Smooth muscle cell (in vitro differentiated cells): ENCODE results near the gene PDILT. TPM values are rescaled to one million over a fixed set of nuclear protein-coding genes. Genes with fewer than 3 reads are reported as not detected.

Source experiments
- DNase-seq: peaks from one replicate; lab custom pipeline; 2025; ENCODE audit not compliant: unreplicated experiment; lab: John Stamatoyannopoulos, UW
- H2AFZ ChIP-seq: fragments of 200-600 bp; sonication (generic); 2 replicates; pipeline ENCODE4 v1.6.0; 2016; ENCODE audit warnings: antibody characterized with exemption, low read depth, mild to moderate bottlenecking
- H3F3A ChIP-seq: fragments of 200-600 bp; sonication (generic); 2 replicates; pipeline ENCODE4 v1.6.0; 2017; ENCODE audit warnings: antibody characterized with exemption, low read depth
- H3K27ac ChIP-seq: fragments of 200-600 bp; sonication (generic); 2 replicates; pipeline ENCODE4 v1.5.1; 2016; ENCODE audit warnings: low read depth, mild to moderate bottlenecking
- H3K27me3 ChIP-seq: fragments of 200-600 bp; sonication (generic); 2 replicates; pipeline ENCODE4 v1.6.1; 2016; ENCODE audit warnings: low read depth, mild to moderate bottlenecking
- H3K36me3 ChIP-seq: fragments of 200-600 bp; sonication (generic); 2 replicates; pipeline ENCODE4 v1.5.1; 2016; ENCODE audit warnings: low read depth
- H3K4me1 ChIP-seq: fragments of 200-600 bp; sonication (generic); 2 replicates; pipeline ENCODE4 v1.5.1; 2016; ENCODE audit warnings: low read depth
- H3K4me2 ChIP-seq: fragments of 200-600 bp; sonication (generic); 2 replicates; pipeline ENCODE4 v1.6.0; 2016; ENCODE audit warnings: mild to moderate bottlenecking
- H3K4me3 ChIP-seq: fragments of 200-600 bp; sonication (generic); 2 replicates; pipeline ENCODE4 v1.5.1; 2016; ENCODE audit warnings: mild to moderate bottlenecking
- H3K79me2 ChIP-seq: fragments of 200-600 bp; sonication (generic); 2 replicates; pipeline ENCODE4 v1.6.0; 2016; ENCODE audit warnings: low read depth, mild to moderate bottlenecking
- H3K9ac ChIP-seq: fragments of 200-600 bp; sonication (generic); 2 replicates; pipeline ENCODE4 v1.6.0; 2016; ENCODE audit warnings: low read depth
- H3K9me3 ChIP-seq: fragments of 200-600 bp; sonication (generic); replicated peaks from 2 replicates; pipeline ENCODE4 v1.5.1; 2016; ENCODE audit warnings: low read depth
- H4K20me1 ChIP-seq: fragments of 200-600 bp; sonication (generic); 2 replicates; pipeline ENCODE4 v1.6.0; 2016; ENCODE audit warnings: low read depth
- CTCF ChIP-seq: fragments of 200-600 bp; sonication (generic); IDR thresholded peaks from 2 replicates; pipeline ENCODE4 v1.5.1; 2017; ENCODE audit warnings: borderline replicate concordance, mild to moderate bottlenecking, antibody characterized with exemption; ENCODE audit not compliant: insufficient read depth, poor library complexity, severe bottlenecking
- WGBS: methylation state at CpG from one replicate; pipeline ENCODE4 v1.1.7; 2016; ENCODE audit warnings: low lambda C conversion rate; 5-methylcytosine and 5-hydroxymethylcytosine counted together
- polyA plus RNA-seq: library from polyadenylated mRNA; unstranded; fragments of >200 nt; fragmentation: Nextera tagmentation; extraction: Ambion mirVana; gene quantifications from 2 replicates; pipeline ENCODE4 v1.2.1, GENCODE V29; 2016
- total RNA-seq: library from RNA; depleted of rRNA; stranded (reverse); fragments of >200 nt; gene quantifications from 2 replicates; pipeline ENCODE4 v1.2.3, GENCODE V29; 2014

PDILT gene
- total and polyA plus RNA-seq, 2 experiments from 2014 or later: not detected

DNA sequence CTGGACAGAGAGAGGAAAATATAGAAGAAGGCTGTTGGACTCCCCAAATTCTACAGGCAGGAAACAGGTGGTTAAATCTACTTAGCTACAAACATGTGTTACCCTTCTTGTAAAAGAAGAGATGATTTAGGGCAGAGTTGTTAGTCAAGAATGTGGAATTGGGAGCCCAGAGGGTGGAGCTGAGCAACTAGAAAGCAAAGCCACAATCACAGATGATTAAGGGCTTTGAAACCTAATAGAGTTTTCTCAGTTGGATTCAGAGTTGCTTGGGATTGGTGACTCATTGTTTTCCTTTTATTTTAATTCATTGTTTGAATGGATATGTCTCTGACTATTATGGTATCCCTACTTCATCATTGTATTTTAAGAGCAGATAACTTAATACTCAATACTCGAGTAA is 11.0 kb upstream of the PDILT start:
- H3K27ac ChIP-seq: no peak overlapping the region
- H2AFZ ChIP-seq: no peak overlapping the region
- DNase-seq: no peak
- no peaks in the 10 kb centered on the region for H3K4me1 ChIP-seq
- H3K27me3 ChIP-seq: no peaks in the 10 kb centered on the region
- no peak overlapping the region for H3K4me2 ChIP-seq
- H3K9ac ChIP-seq: no peak overlapping the region
- no peaks in the 10 kb centered on the region for H3K36me3 ChIP-seq
- TF ChIP-seq CTCF: no peak
- WGBS: 69% methylated on average over 1 of the region's 1 CpG
- no peaks in the 10 kb centered on the region for H3F3A ChIP-seq
- no peak overlapping the region for H3K4me3 ChIP-seq
- H3K79me2 ChIP-seq: no peaks in the 10 kb centered on the region
- H3K9me3 ChIP-seq: no peaks in the 10 kb centered on the region
- H4K20me1 ChIP-seq: no peaks in the 10 kb centered on the region

- Histone ChIP-seq H3F3A (no peaks in the 10 kb centered on the region), H3K4me2 (no peak overlapping the region), H3K36me3 (no peaks in the 10 kb centered on the region), H3K79me2 (no peaks in the 10 kb centered on the region), H2AFZ (no peak overlapping the region), H3K27ac (no peak overlapping the region), H3K9ac (no peak overlapping the region), H3K27me3 (no peaks in the 10 kb centered on the region), H3K4me1 (no peaks in the 10 kb centered on the region), H3K9me3 (no peaks in the 10 kb centered on the region), H4K20me1 (no peaks in the 10 kb centered on the region), H3K4me3 (no peak overlapping the region)
- WGBS: 96% methylated on average over 2 of the region's 2 CpGs
- no peak for TF ChIP-seq CTCF
- no peak for DNase-seq
Measured at GRCh38 chr16:20411055-20411454, 6.5 kb upstream of the PDILT start.

GRCh38 chr16:20410121-20410723 is 5.7 kb upstream of the PDILT start:
- H3K27me3 ChIP-seq: no peaks in the 10 kb centered on the region
- H3F3A ChIP-seq: no peaks in the 10 kb centered on the region
- no peak overlapping the region for H2AFZ ChIP-seq
- H4K20me1 ChIP-seq: no peaks in the 10 kb centered on the region
- DNase-seq: no peak
- TF ChIP-seq CTCF: no peak
- no peaks in the 10 kb centered on the region for H3K36me3 ChIP-seq
- no peaks in the 10 kb centered on the region for H3K4me1 ChIP-seq
- H3K79me2 ChIP-seq: no peaks in the 10 kb centered on the region
- no peaks in the 10 kb centered on the region for H3K9me3 ChIP-seq
- no peak overlapping the region for H3K4me3 ChIP-seq
- no peak overlapping the region for H3K4me2 ChIP-seq
- H3K9ac ChIP-seq: no peak overlapping the region
- 76% methylated on average over 6 of the region's 6 CpGs for WGBS
- no peak overlapping the region for H3K27ac ChIP-seq

- Histone ChIP-seq H3K36me3 (no peaks in the 10 kb centered on the region), H3F3A (no peaks in the 10 kb centered on the region), H3K4me3 (no peak within 1 kb of the TSS), H4K20me1 (no peaks in the 10 kb centered on the region), H2AFZ (no peak within 1 kb of the TSS), H3K9me3 (no peaks in the 10 kb centered on the region), H3K27ac (no peak within 1 kb of the TSS), H3K79me2 (no peaks in the 10 kb centered on the region), H3K9ac (no peak within 1 kb of the TSS), H3K27me3 (no peaks in the 10 kb centered on the region), H3K4me1 (no peaks in the 10 kb centered on the region), H3K4me2 (no peak within 1 kb of the TSS)
- no peak for TF ChIP-seq CTCF
- 54% methylated on average over 5 of the region's 6 CpGs for WGBS
- no peak for DNase-seq
Measured at GRCh38 chr16:20409398-20410120, 5.0 kb upstream of the PDILT start, which contains the start of gene ACSM5. Gene ACSM5 (plus strand): TSS chr16:20409534. CDS start chr16:20411485, 1,951 bp downstream.
